Activated B cell treated with CpG ODN at 0.5 μM for 24 hours (primary cell): Measurements from ENCODE around the gene DCUN1D4. TPM values are rescaled to one million over a fixed set of nuclear protein-coding genes. Genes with fewer than 3 reads are reported as not detected.

ENCODE experiments used
- ATAC-seq: fragments of 200-7000 bp; cut with Tn5 transposase; one replicate; pipeline ENCODE4 v1.10.0; 2021; ENCODE audit warnings: low read depth, mild to moderate bottlenecking, moderate library complexity
- CTCF ChIA-PET: fragments of 350-600 bp; sonication (Branson Sonifier 250); formaldehyde crosslinking; loops from one replicate; lab custom pipeline; 2021; ENCODE audit warnings: antibody characterized with exemption; lab: Charles Lee
- POLR2A ChIA-PET: fragments of 350-600 bp; sonication (Branson Sonifier 250); formaldehyde crosslinking; loops from one replicate; lab custom pipeline; 2021; ENCODE audit warnings: antibody characterized with exemption; lab: Charles Lee
- DNase-seq: peaks from one replicate; pipeline ENCODE4 v3.0.0; 2022
- H3K27ac Mint-ChIP-seq: one replicate; pipeline ENCODE4 v1.8.0; 2020; ENCODE audit warnings: mixed read lengths
- H3K27me3 Mint-ChIP-seq: one replicate; pipeline ENCODE4 v1.8.0; 2021; ENCODE audit warnings: mixed read lengths
- H3K36me3 Mint-ChIP-seq: one replicate; pipeline ENCODE4 v1.8.0; 2021; ENCODE audit warnings: low read depth, mixed read lengths
- H3K4me1 Mint-ChIP-seq: one replicate; pipeline ENCODE4 v1.8.0; 2021; ENCODE audit warnings: mixed read lengths
- H3K4me3 Mint-ChIP-seq: one replicate; pipeline ENCODE4 v1.8.0; 2020; ENCODE audit warnings: mild to moderate bottlenecking, mixed read lengths
- H3K9me3 Mint-ChIP-seq: one replicate; pipeline ENCODE4 v1.8.0; 2020; ENCODE audit warnings: mixed read lengths
- intact Hi-C: fragments of 100-400 bp; cut with micrococcal nuclease; formaldehyde crosslinking; loops from one replicate; pipeline ENCODE4 v1.15.1; 2024
- total RNA-seq: library from RNA; stranded (reverse); gene quantifications from 2 replicates; pipeline ENCODE4 v1.2.3, GENCODE V29; 2022
- TF ChIP-seq, protein P1 (sequence below): fragments of 200-600 bp; IDR thresholded peaks from one replicate; pipeline ENCODE4 v1.8.0; 2022; ENCODE audit warnings: antibody characterized with exemption, mild to moderate bottlenecking

The DCUN1D4 gene
- total RNA-seq, 1 donor from 2014 or later, result 23.0 TPM

DNA sequence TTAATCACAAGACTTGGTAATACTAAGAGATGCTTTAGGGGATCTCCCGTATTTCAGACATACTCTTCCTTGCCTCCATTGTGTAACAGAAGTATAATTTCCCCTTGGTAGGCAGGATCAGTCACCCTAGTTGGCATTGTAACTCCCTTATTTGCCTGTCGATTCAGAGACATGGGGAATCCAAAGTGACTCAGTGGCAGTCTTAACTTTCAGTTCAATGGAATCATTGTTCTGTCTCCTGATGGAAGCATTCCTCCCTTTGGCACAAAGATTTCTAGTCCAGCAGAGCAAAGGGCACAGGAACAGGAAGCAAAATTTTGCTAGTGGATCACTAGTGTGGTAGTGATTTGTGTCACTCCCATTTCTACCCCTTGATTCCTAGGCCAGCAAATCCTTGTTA is 80.4 kb downstream of the DCUN1D4 start:
- H3K9me3 Mint-ChIP-seq, result peaks cover 5% of the 10 kb centered on the region
- intact Hi-C loops, result no loop called here
- no peaks in the 10 kb centered on the region for H3K36me3 Mint-ChIP-seq
- TF ChIP-seq, protein P1, sequence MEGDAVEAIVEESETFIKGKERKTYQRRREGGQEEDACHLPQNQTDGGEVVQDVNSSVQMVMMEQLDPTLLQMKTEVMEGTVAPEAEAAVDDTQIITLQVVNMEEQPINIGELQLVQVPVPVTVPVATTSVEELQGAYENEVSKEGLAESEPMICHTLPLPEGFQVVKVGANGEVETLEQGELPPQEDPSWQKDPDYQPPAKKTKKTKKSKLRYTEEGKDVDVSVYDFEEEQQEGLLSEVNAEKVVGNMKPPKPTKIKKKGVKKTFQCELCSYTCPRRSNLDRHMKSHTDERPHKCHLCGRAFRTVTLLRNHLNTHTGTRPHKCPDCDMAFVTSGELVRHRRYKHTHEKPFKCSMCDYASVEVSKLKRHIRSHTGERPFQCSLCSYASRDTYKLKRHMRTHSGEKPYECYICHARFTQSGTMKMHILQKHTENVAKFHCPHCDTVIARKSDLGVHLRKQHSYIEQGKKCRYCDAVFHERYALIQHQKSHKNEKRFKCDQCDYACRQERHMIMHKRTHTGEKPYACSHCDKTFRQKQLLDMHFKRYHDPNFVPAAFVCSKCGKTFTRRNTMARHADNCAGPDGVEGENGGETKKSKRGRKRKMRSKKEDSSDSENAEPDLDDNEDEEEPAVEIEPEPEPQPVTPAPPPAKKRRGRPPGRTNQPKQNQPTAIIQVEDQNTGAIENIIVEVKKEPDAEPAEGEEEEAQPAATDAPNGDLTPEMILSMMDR, result no peak
- no peaks in the 10 kb centered on the region for H3K4me1 Mint-ChIP-seq
- POLR2A ChIA-PET, result no interaction called here
- ATAC-seq, result no peak
- no peak overlapping the region for H3K4me3 Mint-ChIP-seq
- no peak overlapping the region for H3K27ac Mint-ChIP-seq
- no peak for DNase-seq
- H3K27me3 Mint-ChIP-seq, result no peaks in the 10 kb centered on the region
- CTCF ChIA-PET, result no interaction called here

DNA sequence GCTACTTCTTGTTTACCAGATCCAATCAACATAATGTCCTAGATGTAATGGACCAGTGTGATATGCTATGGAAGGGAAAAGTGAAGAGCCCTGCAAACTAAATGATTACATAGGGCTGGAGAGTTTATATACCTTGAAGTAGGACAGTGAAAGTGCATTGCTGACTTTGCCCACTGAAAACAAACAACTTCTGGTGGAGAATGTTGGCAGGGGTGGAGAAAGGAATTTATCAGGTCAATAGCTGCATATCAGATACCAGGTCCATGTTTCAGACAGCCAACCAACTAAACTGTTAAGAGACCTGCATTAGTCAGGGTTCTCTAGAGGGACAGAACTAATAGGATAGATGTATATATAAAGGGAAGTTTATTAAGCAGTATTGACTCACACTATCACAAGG is 82.4 kb downstream of the DCUN1D4 start:
- Mint-ChIP-seq H3K9me3 (no peaks in the 10 kb centered on the region), H3K4me3 (no peak overlapping the region), H3K4me1 (no peaks in the 10 kb centered on the region), H3K27me3 (no peaks in the 10 kb centered on the region), H3K27ac (no peak overlapping the region), H3K36me3 (no peaks in the 10 kb centered on the region)
- ChIA-PET POLR2A (no interaction called here), CTCF (no interaction called here)
- no peak for DNase-seq
- no peak for ATAC-seq
- intact Hi-C loops, result no loop called here
- TF ChIP-seq, protein P1, result no peak

DNA sequence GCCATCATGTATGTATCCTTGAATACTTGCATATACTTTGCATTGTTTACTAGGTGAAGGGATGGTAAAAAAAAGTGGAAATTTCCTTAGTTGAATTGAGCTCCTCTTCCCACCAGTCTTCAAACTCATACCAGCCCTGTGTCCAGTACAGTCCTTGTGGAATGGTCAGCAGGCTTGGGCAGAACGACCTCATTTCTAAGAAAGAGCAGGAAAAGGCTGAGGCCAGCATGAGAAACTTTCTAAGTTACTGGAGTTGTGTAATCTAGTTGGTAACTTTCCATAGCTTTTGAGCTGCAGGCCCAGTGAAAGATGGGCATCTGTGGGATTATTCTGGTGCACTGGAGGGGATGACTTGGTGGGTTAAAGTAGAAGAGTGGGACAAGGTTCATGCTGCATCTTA is 87.6 kb downstream of the DCUN1D4 start:
- ChIA-PET CTCF (no interaction called here), POLR2A (no interaction called here)
- no peaks in the 10 kb centered on the region for H3K27me3 Mint-ChIP-seq
- H3K36me3 Mint-ChIP-seq, result no peaks in the 10 kb centered on the region
- TF ChIP-seq, protein P1, result no peak
- no peak overlapping the region for H3K27ac Mint-ChIP-seq
- intact Hi-C loops, result no loop called here
- ATAC-seq (no peak), DNase-seq (no peak)
- no peaks in the 10 kb centered on the region for H3K4me1 Mint-ChIP-seq
- H3K9me3 Mint-ChIP-seq, result no peaks in the 10 kb centered on the region
- H3K4me3 Mint-ChIP-seq, result no peak overlapping the region

DNA sequence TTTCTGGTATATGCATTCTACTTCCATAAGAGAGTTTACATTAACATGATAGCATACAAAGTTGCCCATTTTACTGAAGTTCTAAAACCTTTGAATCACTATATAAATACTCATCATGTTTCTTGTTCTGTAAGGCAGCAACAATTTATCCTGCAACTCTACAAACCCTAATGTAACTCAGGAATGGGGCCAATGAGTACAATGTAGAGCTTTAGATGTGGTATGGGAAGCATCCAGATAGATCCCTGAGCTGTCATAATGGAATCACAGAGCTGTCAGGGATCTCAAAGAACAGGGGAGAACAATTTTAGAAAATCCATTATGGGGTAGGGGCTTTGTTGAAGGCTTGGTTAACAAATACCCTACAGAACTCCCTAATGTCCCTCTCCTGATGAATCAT is 88.5 kb downstream of the DCUN1D4 start:
- no peak for ATAC-seq

DNA sequence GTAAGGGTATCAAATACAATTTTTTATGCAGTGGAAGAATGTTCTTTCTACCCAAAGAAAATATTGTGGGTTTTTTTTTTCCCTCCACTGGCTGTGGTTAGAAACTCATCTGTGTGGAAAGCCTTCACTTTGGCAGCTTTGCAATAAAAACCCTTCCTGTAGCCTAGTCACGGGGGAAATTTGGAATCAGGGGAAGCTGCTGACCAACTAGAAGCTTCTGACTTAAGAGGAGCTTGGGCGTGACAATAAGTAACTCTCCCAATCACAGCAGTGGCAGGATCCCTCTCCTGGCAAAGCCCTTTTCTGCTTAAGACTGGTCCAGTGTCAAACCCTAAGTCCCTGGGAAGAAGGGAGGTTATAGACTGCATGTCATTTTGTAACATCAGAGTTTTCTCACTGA is 89.3 kb downstream of the DCUN1D4 start:
- H3K9me3 Mint-ChIP-seq, result peaks cover 2% of the 10 kb centered on the region
- H3K27me3 Mint-ChIP-seq, result no peaks in the 10 kb centered on the region
- DNase-seq, result no peak
- ATAC-seq, result no peak
- ChIA-PET CTCF (no interaction called here), POLR2A (no interaction called here)
- H3K36me3 Mint-ChIP-seq, result no peaks in the 10 kb centered on the region
- H3K4me3 Mint-ChIP-seq, result no peak overlapping the region
- intact Hi-C loops, result no loop called here
- TF ChIP-seq, protein P1, result no peak
- H3K4me1 Mint-ChIP-seq, result no peaks in the 10 kb centered on the region
- no peak overlapping the region for H3K27ac Mint-ChIP-seq

More for the DNA sequence above, 88.5 kb downstream of the DCUN1D4 start:
- intact Hi-C loops, result no loop called here
- no peak overlapping the region for H3K27ac Mint-ChIP-seq
- CTCF ChIA-PET, result no interaction called here
- H3K27me3 Mint-ChIP-seq, result no peaks in the 10 kb centered on the region
- H3K9me3 Mint-ChIP-seq, result no peaks in the 10 kb centered on the region
- TF ChIP-seq, protein P1, result no peak
- H3K4me1 Mint-ChIP-seq, result no peaks in the 10 kb centered on the region
- POLR2A ChIA-PET, result no interaction called here
- H3K36me3 Mint-ChIP-seq, result no peaks in the 10 kb centered on the region
- no peak overlapping the region for H3K4me3 Mint-ChIP-seq
- no peak for DNase-seq
